IMR-90 (cell line): ENCODE data around the gene ZGRF1.

ENCODE experiments used
- MAZ ChIP-seq: IDR thresholded peaks from 2 replicates; pipeline ENCODE4 v1.6.1; 2012; ENCODE audit warnings: low read depth, mild to moderate bottlenecking, low read length, improper control_type of control experiment, moderate library complexity, borderline replicate concordance
- MXI1 ChIP-seq: IDR thresholded peaks from 2 replicates; pipeline ENCODE4 v1.6.1; 2012; ENCODE audit warnings: low read depth, mild to moderate bottlenecking, low read length, moderate library complexity, borderline replicate concordance
- POLR2A ChIP-seq: IDR thresholded peaks from 2 replicates; pipeline ENCODE4 v1.6.1; 2012; ENCODE audit warnings: mild to moderate bottlenecking, low read depth, low read length
- RAD21 ChIP-seq: IDR thresholded peaks from 2 replicates; pipeline ENCODE4 v1.6.1; 2012; ENCODE audit warnings: low read length, improper control_type of control experiment
- SMC3 ChIP-seq: fragments of 150-350 bp; IDR thresholded peaks from 2 replicates; pipeline ENCODE4 v1.6.1; 2016; ENCODE audit warnings: low read depth, mild to moderate bottlenecking, antibody characterized with exemption, low read length, moderate library complexity
- TF ChIP-seq, protein P1 (sequence below): conservative IDR thresholded peaks from 2 replicates; pipeline ENCODE4 v1.5.1; 2012; ENCODE audit warnings: mild to moderate bottlenecking, low read depth, low read length, improper control_type of control experiment

GRCh38 chr4:112526061-112526460, 110.6 kb downstream of the ZGRF1 start:
- TF ChIP-seq, protein P1, sequence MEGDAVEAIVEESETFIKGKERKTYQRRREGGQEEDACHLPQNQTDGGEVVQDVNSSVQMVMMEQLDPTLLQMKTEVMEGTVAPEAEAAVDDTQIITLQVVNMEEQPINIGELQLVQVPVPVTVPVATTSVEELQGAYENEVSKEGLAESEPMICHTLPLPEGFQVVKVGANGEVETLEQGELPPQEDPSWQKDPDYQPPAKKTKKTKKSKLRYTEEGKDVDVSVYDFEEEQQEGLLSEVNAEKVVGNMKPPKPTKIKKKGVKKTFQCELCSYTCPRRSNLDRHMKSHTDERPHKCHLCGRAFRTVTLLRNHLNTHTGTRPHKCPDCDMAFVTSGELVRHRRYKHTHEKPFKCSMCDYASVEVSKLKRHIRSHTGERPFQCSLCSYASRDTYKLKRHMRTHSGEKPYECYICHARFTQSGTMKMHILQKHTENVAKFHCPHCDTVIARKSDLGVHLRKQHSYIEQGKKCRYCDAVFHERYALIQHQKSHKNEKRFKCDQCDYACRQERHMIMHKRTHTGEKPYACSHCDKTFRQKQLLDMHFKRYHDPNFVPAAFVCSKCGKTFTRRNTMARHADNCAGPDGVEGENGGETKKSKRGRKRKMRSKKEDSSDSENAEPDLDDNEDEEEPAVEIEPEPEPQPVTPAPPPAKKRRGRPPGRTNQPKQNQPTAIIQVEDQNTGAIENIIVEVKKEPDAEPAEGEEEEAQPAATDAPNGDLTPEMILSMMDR = no peak
- no peak for TF ChIP-seq SMC3
- TF ChIP-seq RAD21 = no peak
- TF ChIP-seq MAZ = no peak
- no peak for TF ChIP-seq MXI1
- TF ChIP-seq POLR2A = no peak
